CD14-positive monocyte (primary cell): Measurements from ENCODE around the gene DNAJC6. TPM values are rescaled to one million over a fixed set of nuclear protein-coding genes. Genes with fewer than 3 reads are reported as not detected.

ENCODE experiments used
- DNase-seq, 3 donors: peaks; one replicate each; pipeline ENCODE4 v3.0.0-alpha.2; 2011 to 2022
- H2AFZ ChIP-seq: 2 replicates; pipeline ENCODE4 v1.6.0; 2012; ENCODE audit warnings: mild to moderate bottlenecking, low read depth, low read length, inconsistent platforms; ENCODE audit not compliant: insufficient read depth, poor library complexity, severe bottlenecking
- H3K27ac ChIP-seq, 2 donors: 1 replicate in 1 of 2; 2 replicates in 1 of 2; pipeline ENCODE4 v1.5.1; 2012 to 2013; ENCODE audit warnings: low read length in 2 of 2, control low read depth in 1 of 2, inconsistent platforms in 1 of 2, low read depth in 1 of 2, mild to moderate bottlenecking in 1 of 2
- H3K27me3 ChIP-seq, 2 donors: one replicate each; pipeline versions ENCODE4 v1.6.0 to v1.6.1; 2011 to 2013; ENCODE audit warnings: low read length in 2 of 2; ENCODE audit not compliant: control insufficient read depth in 2 of 2, insufficient read depth in 2 of 2
- H3K36me3 ChIP-seq, 2 donors: replicated peaks in 1 of 2; 1 replicate in 1 of 2; 2 replicates in 1 of 2; pipeline versions ENCODE4 v1.5.1 to v1.6.1; 2012 to 2013; ENCODE audit warnings: low read length in 2 of 2, control low read depth in 1 of 2, inconsistent platforms in 1 of 2, mild to moderate bottlenecking in 1 of 2; ENCODE audit not compliant: insufficient read depth in 2 of 2, control insufficient read depth in 1 of 2
- H3K4me1 ChIP-seq, 2 donors: 1 replicate in 1 of 2; 2 replicates in 1 of 2; pipeline versions ENCODE4 v1.5.1 to v1.6.1; 2012 to 2013; ENCODE audit warnings: low read length in 2 of 2, control low read depth in 1 of 2, inconsistent platforms in 1 of 2, mild to moderate bottlenecking in 1 of 2, moderate library complexity in 1 of 2; ENCODE audit not compliant: insufficient read depth in 2 of 2, control insufficient read depth in 1 of 2
- H3K4me2 ChIP-seq: replicated peaks from 2 replicates; pipeline ENCODE3; 2012; ENCODE audit warnings: low read length, moderate library complexity, mild to moderate bottlenecking; ENCODE audit not compliant: poor library complexity, severe bottlenecking; ENCODE audit errors: extremely low read depth
- H3K4me3 ChIP-seq, 3 experiments: fragments of 200-600 bp in 1 of 3; sonication (generic) in 1 of 3; replicated peaks in 1 of 3; 1 replicate in 2 of 3; 2 replicates in 1 of 3; pipeline ENCODE4 v1.5.1; 2011 to 2013; ENCODE audit warnings: low read length in 3 of 3, mild to moderate bottlenecking in 3 of 3, control low read depth in 2 of 3, low read depth in 2 of 3, inconsistent platforms in 1 of 3, moderate library complexity in 1 of 3
- H3K79me2 ChIP-seq: 2 replicates; pipeline ENCODE4 v1.6.0; 2012; ENCODE audit warnings: mild to moderate bottlenecking, control low read depth, inconsistent platforms, low read length, moderate library complexity; ENCODE audit not compliant: insufficient read depth
- H3K9ac ChIP-seq: 2 replicates; pipeline ENCODE4 v1.6.0; 2017; ENCODE audit warnings: low read length, mild to moderate bottlenecking; ENCODE audit not compliant: insufficient read depth, poor library complexity, severe bottlenecking
- H3K9me3 ChIP-seq, 2 donors: replicated peaks in 1 of 2; 1 replicate in 1 of 2; 2 replicates in 1 of 2; pipeline versions ENCODE4 v1.5.1 to v1.6.1; 2012 to 2013; ENCODE audit warnings: low read length in 2 of 2, control low read depth in 1 of 2; ENCODE audit not compliant: control insufficient read depth in 1 of 2, insufficient read depth in 1 of 2
- H4K20me1 ChIP-seq: 2 replicates; pipeline ENCODE4 v1.6.0; 2012; ENCODE audit warnings: mild to moderate bottlenecking, low read length, control low read depth, moderate library complexity; ENCODE audit not compliant: insufficient read depth
- H3K27ac Mint-ChIP-seq, 7 donors: one replicate each; pipeline ENCODE4 v1.8.0; 2020; ENCODE audit warnings: mild to moderate bottlenecking in 7 of 7, mixed read lengths in 7 of 7, moderate library complexity in 6 of 7, inconsistent platforms in 2 of 7
- H3K27me3 Mint-ChIP-seq, 3 donors: one replicate each; pipeline ENCODE4 v1.8.0; 2021 to 2022; ENCODE audit warnings: low read depth in 3 of 3, mild to moderate bottlenecking in 3 of 3, mixed read lengths in 3 of 3, moderate library complexity in 3 of 3, inconsistent platforms in 1 of 3
- H3K36me3 Mint-ChIP-seq, 2 donors: one replicate each; pipeline ENCODE4 v1.8.0; 2020; ENCODE audit warnings: mixed read lengths in 2 of 2, inconsistent platforms in 1 of 2, mild to moderate bottlenecking in 1 of 2
- H3K4me1 Mint-ChIP-seq: one replicate; pipeline ENCODE4 v1.8.0; 2020; ENCODE audit warnings: mild to moderate bottlenecking, mixed read lengths
- H3K4me3 Mint-ChIP-seq, 2 donors: one replicate each; pipeline ENCODE4 v1.8.0; 2020; ENCODE audit warnings: mild to moderate bottlenecking in 2 of 2, mixed read lengths in 2 of 2, moderate library complexity in 1 of 2
- H3K9me3 Mint-ChIP-seq, 7 donors: one replicate each; pipeline ENCODE4 v1.8.0; 2020 to 2022; ENCODE audit warnings: mixed read lengths in 7 of 7, mild to moderate bottlenecking in 6 of 7, moderate library complexity in 6 of 7, inconsistent platforms in 2 of 7
- CTCF ChIP-seq: fragments of 200-600 bp; IDR thresholded peaks from one replicate; pipeline ENCODE4 v1.8.0; 2022; ENCODE audit warnings: antibody characterized with exemption, mild to moderate bottlenecking
- WGBS: methylation state at CpG from one replicate; pipeline ENCODE4 v1.1.5; 2013; ENCODE audit warnings: missing lambda C conversion rate; ENCODE audit not compliant: insufficient coverage; 5-methylcytosine and 5-hydroxymethylcytosine counted together
- intact Hi-C, 2 donors: fragments of 100-400 bp; cut with micrococcal nuclease; formaldehyde crosslinking; loops; one replicate each; pipeline versions ENCODE4 v1.15.0 to v1.15.1; 2023
- polyA plus RNA-seq, 3 donors: library from polyadenylated mRNA; depleted of rRNA in 1 of 3; unstranded in 2 of 3; stranded (reverse) in 1 of 3; fragments of 300-500 nt in 2 of 3; fragments of >200 nt in 1 of 3; fragmentation: Illumina TruSeq in 2 of 3; gene quantifications; 1 replicate in 2 of 3; 2 replicates in 1 of 3; pipeline ENCODE4 v1.2.3, GENCODE V29; 2012 to 2021

Gene DNAJC6
- polyA plus RNA-seq, 3 donors: 0.05 TPM; not detected in 2

- Histone ChIP-seq H3K9me3 (no peaks in the 10 kb centered on the region), H3K27me3 (peaks cover 12 to 31% of the 10 kb centered on the region in 2 donors), H2AFZ (no peak overlapping the region), H3K27ac (no peak overlapping the region), H3K79me2 (no peaks in the 10 kb centered on the region), H3K9ac (no peak overlapping the region), H3K4me2 (peak overlapping the region; percentile 63), H3K36me3 (no peaks in the 10 kb centered on the region), H3K4me3 (peak overlapping the region in 2 of 3 experiments; percentile 6 to 61), H3K4me1 (peaks cover 17 to 22% of the 10 kb centered on the region in 2 donors), H4K20me1 (no peaks in the 10 kb centered on the region)
- Mint-ChIP-seq H3K4me1 (peaks cover 22% of the 10 kb centered on the region), H3K36me3 (peaks cover 0 to 5% of the 10 kb centered on the region in 2 donors), H3K9me3 (peaks cover 0 to 2% (median 0%) of the 10 kb centered on the region in 7 donors), H3K27me3 (peaks cover 18 to 37% (median 30%) of the 10 kb centered on the region in 3 donors), H3K27ac (peak overlapping the region in 2 of 7 donors; percentile 20 to 82), H3K4me3 (peak overlapping the region; percentile 69 to 96)
- intact Hi-C loops: no loop called here
- peak in 2 of 3 donors; percentile 23 to 55 for DNase-seq
- TF ChIP-seq CTCF: no peak
- 4% methylated on average over 9 of the region's 15 CpGs for WGBS
These were observed 45.0 kb upstream of the DNAJC6 start for GRCh38 chr1:65264197-65264929.

DNA sequence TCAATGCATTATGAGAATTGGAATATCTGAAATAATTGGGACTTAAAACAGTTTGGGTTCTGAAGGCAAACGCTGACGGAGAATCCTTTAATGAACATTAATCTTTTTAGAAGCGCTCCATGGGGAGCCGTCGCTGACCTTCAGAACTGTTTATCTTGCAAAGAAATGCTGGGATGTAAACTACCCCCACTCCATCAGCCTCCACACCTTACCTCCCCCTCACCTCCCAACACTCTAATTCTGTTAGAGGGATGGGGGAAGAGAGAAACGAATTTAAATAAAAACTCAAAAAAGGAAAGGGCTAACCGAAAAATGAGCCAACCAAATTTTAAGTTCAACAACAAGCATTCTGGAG, 44.1 kb upstream of the DNAJC6 start:
- Histone ChIP-seq H3K4me2 (peak overlapping the region; percentile 84), H3K36me3 (no peaks in the 10 kb centered on the region), H3K4me1 (peaks cover 17 to 22% of the 10 kb centered on the region in 2 donors), H4K20me1 (no peaks in the 10 kb centered on the region), H3K4me3 (peak overlapping the region; percentile 10 to 71 (median 43)), H2AFZ (peak overlapping the region; percentile 82), H3K79me2 (no peaks in the 10 kb centered on the region), H3K9ac (no peak overlapping the region), H3K9me3 (no peaks in the 10 kb centered on the region), H3K27me3 (peaks cover 12 to 31% of the 10 kb centered on the region in 2 donors), H3K27ac (no peak overlapping the region)
- Mint-ChIP-seq H3K27ac (no peak overlapping the region), H3K9me3 (peaks cover 0 to 2% (median 0%) of the 10 kb centered on the region in 7 donors), H3K36me3 (peaks cover 0 to 5% of the 10 kb centered on the region in 2 donors), H3K4me1 (peaks cover 22% of the 10 kb centered on the region), H3K4me3 (peak overlapping the region; percentile 72 to 89), H3K27me3 (peaks cover 18 to 38% (median 30%) of the 10 kb centered on the region in 3 donors)
- DNase-seq: no peak
- intact Hi-C loops: no loop called here
- TF ChIP-seq CTCF: no peak
- whole genome bisulfite sequencing: no CpG with 5 or more reads among the region's 7 CpGs
